Measurements from ENCODE around the gene DCHS1.

GRCh38 chr11:6625832-6626420 lies 29.7 kb downstream of the DCHS1 start:
- no peak for TF ChIP-seq POLR2A (IDR thresholded peaks at IDR 0.05; ENCODE audit: low read depth, low read length)
- no peak for TF ChIP-seq POLR2AphosphoS5 (IDR thresholded peaks at IDR 0.05; ENCODE audit: low read depth, low read length)
- no peak for TF ChIP-seq TAF1 (IDR thresholded peaks at IDR 0.05; ENCODE audit: low read depth, low read length)
- no peak for TF ChIP-seq POU2F2 (IDR thresholded peaks at IDR 0.05; ENCODE audit: low read depth, low read length)
- TF ChIP-seq SPI1 (IDR thresholded peaks at IDR 0.05; ENCODE audit: low read depth, low read length): no peak

Data from GM12891 (cell line).